GM12801 (cell line): Measurements from ENCODE around the gene AP2M1.

Experiments
- TF ChIP-seq, protein P1 (sequence below): IDR thresholded peaks from one replicate; pipeline ENCODE4 v1.5.1; 2011; ENCODE audit warnings: control low read depth; ENCODE audit not compliant: insufficient read length; ENCODE audit errors: extremely low read depth

Gene AP2M1

DNA sequence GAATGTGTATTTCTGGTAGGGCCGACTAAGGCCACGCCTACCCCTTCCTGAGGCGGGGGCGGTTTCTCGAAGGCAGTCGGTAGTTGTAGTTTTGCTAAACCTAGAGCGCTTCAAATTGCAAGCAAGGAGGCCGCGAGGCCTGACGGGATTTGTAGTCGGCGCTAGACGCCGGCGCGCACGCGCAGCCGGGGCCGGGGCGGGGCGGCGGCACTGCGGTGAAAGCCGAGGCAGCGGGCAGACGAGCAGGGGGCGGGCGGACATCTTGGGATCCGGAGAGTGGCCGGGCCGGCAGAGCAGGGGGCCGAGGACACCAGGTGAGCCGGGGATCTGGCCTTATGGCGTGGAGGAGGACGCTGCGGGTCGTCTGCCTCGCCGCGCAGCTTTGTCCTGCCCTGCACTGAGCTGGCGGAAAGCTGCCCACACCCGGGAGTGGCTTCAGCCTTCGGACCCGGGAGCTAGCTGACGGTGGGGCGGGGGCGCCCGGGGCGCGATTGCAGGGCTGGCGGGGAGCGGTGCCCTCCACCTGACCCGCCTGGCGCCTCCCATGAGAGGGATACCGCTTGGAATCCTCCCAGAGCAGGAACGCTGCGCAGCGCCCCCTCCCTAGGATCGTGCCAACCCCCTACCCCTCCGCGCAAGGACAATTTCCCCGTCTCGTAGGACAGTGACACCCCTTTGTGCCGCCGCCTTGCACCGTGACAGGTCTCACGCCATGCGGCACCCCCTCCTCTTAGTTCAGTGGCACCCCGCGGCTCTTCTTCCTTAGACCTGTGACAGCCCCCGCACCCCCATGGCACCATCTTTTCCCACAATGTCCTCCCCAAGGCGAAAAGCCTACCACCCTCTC is at the start of gene AP2M1:
Gene AP2M1, plus strand, starts transcription at position 210 of the 847 bp plus-strand sequence. CDS start 2,139 bp downstream, outside the sequence.
- TF ChIP-seq, protein P1, sequence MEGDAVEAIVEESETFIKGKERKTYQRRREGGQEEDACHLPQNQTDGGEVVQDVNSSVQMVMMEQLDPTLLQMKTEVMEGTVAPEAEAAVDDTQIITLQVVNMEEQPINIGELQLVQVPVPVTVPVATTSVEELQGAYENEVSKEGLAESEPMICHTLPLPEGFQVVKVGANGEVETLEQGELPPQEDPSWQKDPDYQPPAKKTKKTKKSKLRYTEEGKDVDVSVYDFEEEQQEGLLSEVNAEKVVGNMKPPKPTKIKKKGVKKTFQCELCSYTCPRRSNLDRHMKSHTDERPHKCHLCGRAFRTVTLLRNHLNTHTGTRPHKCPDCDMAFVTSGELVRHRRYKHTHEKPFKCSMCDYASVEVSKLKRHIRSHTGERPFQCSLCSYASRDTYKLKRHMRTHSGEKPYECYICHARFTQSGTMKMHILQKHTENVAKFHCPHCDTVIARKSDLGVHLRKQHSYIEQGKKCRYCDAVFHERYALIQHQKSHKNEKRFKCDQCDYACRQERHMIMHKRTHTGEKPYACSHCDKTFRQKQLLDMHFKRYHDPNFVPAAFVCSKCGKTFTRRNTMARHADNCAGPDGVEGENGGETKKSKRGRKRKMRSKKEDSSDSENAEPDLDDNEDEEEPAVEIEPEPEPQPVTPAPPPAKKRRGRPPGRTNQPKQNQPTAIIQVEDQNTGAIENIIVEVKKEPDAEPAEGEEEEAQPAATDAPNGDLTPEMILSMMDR: no peak

DNA sequence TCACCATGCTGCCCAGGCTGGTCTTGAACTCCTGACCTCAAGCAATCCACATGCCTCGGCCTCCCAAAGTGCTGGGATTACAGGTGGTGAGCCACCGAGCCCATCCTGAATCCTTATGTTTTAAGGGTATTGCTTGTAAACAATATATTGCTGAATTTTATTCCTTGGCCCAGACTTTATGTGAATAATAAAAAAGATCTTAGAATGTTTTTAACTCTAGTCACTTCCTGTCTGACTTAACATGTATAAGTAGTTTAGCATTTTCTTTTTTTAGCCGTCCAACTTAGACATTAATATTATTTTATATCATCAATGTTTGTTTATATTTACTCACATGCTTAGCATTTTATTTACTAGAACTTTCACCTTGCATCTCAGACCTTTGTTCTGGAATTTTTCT is 48.6 kb upstream of the AP2M1 start:
- TF ChIP-seq, protein P1: no peak

DNA sequence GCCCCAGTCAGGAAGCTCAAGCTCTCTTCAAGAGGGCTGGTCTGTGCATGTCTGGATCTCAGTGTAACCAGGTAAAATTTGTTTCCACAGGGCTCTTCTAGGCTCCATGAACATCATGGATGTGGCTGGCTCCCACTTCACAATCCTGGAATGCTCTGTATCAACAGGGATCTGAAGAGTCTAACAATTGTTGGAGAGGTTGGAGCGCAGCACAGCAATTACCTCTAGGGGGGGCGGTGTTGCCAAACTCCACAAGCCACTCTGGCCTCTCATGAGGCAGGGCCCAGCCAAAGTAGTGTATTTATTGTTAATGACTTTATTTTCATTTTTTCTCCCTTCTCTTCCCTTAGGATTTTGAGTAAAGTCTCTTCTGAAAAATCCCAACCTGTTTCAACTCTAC is 45.6 kb upstream of the AP2M1 start:
- TF ChIP-seq, protein P1: no peak

DNA sequence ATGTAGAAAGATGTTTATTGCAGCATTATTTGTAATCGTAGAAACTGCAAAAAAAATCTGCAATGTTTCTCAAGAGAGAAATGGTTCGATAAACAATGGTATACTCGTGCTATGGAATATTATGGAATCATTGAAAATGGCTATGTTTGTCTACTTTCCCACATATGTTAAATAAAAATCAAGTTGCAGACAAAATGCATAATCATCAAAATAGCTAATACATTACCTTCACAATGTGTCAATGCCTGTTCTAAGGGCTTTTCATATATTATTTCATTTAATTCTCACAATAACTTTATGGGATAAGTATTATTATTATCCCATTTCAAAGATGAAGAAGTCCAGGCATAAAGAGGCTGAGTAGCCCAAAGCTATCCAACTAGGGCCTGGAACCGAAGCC is 41.7 kb upstream of the AP2M1 start:
- TF ChIP-seq, protein P1: no peak

DNA sequence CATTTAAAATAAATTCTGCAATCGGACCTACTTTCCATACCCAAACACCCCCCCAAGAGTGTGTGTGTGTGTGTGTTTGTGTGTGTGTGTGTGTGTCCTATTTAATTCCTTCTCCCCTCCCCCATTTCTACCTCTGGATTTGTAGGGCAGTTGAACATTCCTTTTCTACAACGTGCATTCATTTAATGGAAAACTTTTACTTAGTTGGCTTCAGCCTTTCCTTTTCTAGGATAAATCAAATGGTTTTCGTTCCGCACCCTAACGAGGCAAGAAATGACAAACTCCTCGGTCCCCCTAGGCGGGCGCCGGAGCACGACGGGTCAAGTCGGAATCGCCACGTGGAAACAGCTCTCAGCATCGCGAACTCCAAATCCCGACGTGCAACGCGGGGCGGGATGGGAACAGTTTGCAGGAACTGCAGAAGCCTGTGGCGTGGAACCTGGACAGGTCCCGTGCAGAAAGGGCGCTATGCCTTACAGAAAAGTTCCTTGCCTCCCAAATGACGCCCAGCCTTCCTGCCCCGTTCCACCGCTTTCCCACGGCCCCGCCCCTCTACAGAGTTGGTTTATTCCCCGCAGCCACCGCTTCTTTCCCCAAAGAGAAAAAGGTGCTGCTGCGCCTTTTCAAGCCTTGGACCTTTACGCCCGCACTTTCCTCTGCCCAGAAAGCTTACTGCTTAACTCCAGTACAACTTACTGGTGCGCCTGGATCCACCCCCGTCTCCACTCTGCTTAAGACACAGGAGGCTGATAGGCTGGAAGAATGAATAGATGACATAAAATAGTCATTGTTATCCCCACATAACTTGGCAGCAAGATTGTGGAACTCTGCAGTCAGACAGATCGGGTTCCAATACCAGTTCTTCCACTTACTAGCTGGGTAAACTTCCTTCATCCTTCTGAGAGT is 40.6 kb upstream of the AP2M1 start:
- TF ChIP-seq, protein P1: no peak

DNA sequence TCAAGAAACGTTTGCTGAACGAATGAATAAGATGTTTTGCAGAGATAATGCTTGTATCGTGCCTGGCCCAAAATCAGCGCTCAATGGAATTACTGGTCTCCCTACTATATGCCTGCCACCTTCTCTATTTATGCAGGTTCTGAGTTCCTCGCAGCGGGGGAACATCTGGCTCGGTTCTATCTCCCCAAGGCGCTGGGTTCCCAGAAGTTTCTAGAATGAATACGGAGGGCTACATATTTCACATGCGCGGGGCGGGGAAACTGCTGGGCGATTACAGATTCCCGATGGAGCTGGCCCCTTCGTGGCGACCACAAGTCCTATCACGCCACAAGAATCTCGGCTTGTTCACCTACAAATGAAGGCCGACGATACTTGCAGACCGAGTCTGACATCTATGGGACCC is 39.9 kb upstream of the AP2M1 start:
- TF ChIP-seq, protein P1: no peak
